Suppressor macrophage treated with lipopolysaccharide for 1 hour (primary cell): ENCODE results near the gene EZH1.
"Not testable (repeated sequence)": the region's sequence is repeated elsewhere in the genome, so short reads cannot be mapped to it uniquely, and the experiment has no call there.

ENCODE experiments used
- DNase-seq, 3 donors: peaks; one replicate each; pipeline ENCODE4 v3.0.0-alpha.2; 2020 to 2022

Gene EZH1

DNA sequence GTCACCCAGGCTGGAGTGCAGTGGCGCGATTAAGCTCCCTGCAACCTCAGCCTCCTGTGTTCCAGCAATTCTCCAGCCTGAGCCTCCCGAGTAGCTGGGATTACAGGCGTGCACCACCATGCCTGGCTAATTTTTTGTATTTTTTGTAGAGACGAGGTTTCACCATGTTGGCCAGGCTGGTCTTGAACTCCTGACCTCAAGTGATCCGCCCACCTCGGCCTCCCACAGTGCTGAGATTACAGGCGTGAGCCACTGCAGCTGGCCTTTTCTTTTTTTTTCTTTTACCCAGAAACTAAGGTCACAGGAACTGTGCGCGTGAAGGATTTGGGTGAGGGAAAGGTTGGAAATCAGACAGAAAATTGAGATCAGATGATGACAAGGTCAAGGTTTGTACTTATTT is 25.1 kb upstream of the EZH1 start:
- not testable (repeated sequence) for DNase-seq

DNA sequence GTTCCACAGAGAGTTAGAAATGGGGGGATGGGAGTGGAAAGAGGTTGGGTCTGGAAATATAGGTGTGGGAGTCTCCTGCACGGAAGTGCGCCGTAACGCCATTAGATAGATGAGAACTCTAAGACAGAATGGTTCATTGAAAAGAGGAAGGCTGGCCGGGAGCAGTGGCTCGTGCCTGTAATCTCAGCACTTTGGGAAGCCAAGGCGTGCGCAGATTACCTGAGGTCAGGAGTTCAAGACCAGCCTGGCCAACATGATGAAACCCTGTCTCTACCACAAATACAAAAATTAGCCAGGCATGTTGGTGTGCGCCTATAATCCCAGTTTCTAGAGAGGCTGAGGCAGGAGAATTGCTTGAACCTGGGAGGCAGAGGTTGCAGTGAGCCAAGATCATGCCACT is 23.2 kb upstream of the EZH1 start:
- not testable (repeated sequence) for DNase-seq

DNA sequence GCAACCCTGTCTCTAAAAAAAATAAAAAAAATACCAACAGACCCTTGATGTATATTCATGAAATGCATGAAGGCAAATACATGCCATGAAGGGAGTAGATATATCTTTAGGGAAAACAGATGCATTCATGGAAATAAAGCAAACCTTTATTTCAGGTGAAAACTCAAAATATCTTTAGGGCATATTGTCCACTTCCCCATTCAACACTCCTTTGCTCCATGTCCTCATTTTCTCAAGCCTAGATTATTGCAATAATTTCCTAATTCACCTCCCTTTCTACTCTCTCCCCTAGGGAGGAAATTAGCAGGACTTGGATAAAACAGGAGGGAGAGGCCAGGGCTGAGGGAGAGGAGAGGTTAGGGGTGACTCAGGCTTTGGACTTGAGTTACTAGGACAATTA is 22.7 kb upstream of the EZH1 start:
- no peak for DNase-seq

DNA sequence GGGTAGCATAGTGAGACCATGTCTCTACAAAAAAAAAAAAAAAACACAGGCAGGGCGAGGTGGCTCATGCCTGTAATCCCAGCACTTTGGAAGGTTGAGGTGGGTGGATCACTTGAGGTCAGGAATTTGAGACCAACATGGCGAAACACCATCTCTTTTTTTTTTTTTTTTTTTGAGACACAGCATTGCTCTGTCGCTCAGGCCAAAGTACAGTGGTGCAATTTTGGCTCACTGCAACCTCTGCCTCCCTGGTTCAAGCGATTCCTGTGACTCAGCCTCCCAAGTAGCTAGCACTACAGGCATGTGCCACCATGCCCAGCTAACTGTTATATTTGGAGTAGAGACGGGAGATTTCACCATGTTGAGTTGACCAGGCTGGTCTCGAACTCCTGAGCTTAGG is 21.3 kb upstream of the EZH1 start:
- DNase-seq, result no peak

DNA sequence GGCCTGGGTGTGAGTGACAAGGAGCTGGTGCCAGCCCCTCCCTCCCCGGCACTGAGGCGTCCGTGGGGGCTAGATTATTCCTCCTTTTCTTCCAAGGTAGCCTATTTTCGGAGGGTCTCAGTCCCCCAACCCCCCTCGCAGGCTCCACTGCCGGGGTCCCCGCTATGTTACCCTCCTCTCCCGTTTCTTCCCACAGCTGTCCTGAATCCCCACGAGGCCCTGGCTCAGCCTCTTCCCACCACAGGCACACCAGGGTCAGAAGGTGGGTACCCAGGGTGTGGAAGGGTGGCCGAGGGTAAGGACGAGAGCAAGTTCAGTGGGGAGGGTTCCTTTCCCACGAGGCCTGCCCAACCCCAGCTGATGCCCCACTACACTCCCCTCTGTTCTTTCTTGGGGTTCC is 16.8 kb upstream of the EZH1 start:
- no peak for DNase-seq

DNA sequence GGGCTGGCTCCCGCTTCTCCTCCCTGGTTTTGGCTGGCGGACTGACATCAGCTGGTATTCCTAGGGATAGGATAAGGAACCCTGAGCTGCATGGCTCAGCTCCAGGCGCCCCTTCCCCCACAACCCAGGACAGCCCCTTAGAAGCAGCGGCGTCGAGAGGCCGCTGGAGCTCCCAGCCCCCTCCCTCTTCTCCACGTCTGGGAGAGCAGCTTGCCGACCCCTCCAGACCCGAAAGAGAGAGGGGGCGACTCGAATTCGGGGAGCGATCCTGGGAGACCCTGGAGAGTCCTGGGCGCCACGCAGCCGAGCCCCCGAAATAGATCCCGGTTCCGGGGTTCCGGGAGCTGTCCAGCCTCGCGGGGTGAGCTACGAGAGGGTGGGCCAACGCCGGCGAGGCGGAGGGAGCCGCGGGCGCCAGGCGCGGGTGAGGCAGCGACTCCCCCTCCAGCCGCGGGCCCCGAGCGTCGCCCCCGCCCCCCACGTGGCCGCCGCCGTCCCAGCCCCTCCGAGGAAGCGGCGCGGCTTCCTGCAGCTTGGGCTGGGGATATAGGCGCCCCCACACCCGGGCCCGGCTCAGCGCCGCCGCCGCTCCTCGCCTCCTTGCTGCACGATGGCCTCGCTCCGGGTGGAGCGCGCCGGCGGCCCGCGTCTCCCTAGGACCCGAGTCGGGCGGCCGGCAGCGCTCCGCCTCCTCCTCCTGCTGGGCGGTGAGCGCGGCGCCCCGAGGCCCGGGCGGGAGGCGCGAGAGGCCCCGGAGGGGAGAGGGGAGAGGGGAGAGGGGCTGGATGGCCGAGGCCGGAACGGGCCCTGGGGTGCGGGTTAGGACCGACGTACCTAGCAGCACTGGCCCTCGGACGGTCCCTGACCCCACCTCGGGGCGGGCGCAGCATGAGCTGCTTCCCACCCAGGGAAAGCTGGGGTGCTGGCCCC is 16.1 kb upstream of the EZH1 start, which contains the start of gene RAMP2:
Gene RAMP2 (plus strand): TSS at position 576 of the 930 bp plus-strand sequence. CDS start 35 bp downstream, at position 611.
- DNase-seq, result peak in 2 of 3 donors; percentile 32 to 71

DNA sequence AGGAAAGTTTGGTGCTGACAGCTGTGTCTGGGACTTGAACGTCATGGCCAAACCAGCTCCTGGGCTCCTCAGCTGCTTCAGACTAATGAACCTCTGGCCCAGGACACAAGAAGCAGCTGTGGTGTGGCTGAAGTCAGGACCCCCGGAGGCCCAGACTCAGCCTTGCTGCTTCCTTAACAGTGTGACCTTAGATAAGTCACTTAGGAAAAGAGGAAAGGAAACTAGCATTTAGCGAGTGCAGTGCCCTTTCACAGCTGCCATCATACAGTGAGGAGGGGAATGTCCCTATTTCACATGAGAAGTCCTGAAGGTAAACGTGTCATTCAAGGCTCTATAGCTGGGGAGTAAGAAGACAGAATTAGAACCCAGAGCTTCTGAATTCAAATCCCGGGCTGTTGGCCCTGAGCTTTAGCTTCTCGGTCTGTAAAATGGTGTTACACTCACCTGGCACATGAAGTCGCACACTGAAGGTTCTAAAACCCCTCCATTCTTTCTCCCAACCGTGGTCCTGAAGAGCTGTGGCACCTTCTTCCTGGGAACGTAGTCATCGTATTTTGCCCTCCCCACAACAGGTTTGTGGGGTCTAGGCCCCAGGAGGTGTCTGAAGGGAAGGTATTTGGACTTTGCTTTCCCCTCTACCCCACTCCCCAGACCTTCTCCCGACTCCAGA is 15.3 kb upstream of the EZH1 start:
- DNase-seq, result peak; percentile 78 to 88 (median 86)

DNA sequence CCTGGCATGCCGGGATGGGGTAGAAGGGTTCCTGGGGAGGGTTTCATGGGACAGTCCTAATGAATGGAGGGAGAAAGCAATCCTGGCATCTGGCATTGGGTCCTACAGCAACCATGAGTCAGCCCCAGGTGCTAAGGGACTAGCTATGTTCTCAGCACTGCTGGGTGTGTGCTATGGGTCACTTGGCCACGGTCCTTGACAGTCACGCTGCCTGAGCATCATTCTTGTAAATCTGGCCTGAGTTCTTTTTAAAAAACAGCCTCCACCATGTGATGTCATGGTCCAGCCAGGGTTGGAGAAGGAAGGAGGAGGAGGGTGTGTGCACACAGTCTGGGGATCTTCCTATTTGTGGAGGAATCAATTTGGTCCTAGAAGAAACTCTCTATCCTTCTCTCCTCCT is 9.9 kb upstream of the EZH1 start:
- no peak for DNase-seq

DNA sequence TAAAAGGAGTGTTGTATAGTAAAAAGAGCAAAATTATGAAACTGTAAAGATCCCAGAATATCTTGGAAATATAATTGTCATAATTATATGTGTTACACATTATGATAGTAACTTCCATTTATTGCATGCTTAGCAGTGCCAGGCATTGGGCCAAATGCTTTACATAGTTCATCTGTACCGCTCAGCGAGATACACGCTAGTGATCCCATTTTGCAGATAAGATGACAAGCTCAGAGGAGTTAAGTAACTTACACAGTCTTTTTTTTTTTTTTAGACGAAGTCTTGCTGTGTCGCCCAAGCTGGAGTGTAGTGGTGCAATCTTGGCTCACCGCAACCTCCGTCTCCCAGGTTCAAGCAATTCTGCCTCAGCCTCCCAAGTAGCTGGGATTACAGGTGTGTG is 6.8 kb upstream of the EZH1 start:
- DNase-seq, result no peak

DNA sequence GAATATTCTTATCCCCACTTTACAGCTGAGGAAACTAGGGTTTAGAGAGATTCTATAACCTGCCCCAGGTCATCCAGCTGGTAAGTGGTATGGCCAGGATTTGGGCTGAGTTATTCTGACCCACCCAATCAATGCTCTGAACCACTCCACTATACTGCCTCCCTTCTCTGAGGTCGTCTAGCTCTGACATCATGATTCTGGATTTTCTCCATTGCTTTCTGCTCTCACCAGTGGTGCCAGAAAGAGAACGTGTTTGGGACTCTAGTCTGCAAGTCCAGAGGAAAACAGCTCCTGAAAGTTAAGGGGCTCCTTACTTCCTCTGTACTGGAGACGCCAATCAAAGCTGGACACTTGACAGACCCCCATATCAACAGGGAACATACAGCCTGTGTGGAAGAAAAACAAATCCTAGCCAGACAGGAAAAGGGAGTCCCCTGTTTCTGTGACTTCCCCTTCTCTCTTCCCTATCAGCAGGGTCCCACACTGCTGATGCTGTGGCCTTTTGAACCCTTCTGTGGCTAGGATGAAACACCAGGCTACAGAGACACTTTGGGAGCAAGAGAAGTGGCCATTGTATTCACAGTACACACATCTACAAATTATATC is 6.0 kb upstream of the EZH1 start:
- peak; percentile 45 to 64 (median 50) for DNase-seq

DNA sequence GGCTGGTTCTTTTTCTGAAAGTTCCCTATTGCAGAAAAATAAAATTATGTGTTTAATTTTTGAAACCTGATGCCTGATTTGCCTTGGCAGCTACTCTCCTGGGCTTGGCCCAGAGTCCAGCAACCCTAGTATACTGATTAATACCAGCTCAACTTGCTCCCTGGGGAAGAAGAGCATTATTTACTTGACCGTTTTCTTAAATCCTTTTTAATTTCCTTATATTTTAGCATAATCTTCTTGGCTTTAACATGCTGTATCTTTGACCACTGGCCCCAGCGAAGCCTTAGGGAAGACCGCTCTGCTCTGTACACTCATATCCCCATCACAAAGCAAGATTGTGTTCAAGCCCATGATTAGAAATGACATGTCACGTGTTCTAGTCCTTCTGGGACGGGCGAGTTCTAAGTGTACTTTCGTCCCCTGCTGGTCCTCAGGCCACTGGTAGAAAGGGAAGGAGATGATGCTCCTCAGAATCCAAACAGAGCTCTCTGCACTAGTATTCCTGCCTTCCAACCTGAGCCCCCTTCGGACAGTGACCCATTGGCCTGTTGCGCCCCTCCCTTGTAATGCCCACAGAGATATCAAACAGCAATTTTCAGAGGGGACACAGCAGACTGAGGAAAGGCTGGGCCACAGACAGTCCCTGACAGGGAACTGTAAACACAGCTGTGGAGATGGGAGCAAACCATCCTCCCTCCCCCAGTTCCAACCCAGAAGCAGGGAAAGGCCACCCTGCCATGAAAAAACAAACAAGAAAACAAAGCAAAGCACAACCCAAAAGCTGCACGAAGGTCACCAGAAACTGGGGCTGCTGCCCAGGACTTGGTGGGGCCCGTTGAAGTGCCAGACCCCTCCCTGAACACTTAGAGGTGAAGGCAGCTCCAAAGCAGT is 4.3 kb upstream of the EZH1 start:
- no peak for DNase-seq

DNA sequence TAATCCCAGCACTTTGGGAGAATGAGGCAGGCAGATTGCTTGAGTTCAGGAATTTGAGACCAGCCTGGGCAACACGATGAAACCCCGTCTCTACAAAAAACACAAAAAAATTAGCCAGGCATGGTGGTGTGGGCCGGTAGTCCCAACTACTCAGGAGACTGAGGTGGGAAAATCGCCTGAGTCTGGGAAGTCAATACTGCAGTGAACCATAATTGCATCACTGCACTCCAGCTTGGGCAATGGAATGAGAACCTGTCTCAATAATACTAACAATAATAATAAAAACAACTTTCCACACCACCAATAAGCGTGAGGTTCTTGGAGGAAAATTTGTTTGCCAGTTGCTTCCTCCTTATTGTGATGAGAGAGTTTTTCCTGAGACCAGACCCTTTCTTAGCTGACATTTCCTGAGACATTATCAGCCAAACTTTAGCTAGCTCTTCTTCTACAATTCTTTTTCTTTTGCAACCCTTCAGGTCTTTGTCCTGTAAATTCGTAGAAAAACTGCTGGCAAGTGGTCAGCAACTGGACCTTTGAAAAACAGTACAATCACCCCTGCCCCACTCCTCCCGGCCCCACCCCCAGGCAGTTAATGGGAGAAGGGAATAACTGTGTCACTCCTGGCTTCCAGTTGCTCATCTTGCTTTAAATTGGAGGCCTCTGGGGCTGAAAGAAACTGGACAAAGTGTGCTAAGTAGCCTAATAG is 3.5 kb upstream of the EZH1 start:
- no peak for DNase-seq

DNA sequence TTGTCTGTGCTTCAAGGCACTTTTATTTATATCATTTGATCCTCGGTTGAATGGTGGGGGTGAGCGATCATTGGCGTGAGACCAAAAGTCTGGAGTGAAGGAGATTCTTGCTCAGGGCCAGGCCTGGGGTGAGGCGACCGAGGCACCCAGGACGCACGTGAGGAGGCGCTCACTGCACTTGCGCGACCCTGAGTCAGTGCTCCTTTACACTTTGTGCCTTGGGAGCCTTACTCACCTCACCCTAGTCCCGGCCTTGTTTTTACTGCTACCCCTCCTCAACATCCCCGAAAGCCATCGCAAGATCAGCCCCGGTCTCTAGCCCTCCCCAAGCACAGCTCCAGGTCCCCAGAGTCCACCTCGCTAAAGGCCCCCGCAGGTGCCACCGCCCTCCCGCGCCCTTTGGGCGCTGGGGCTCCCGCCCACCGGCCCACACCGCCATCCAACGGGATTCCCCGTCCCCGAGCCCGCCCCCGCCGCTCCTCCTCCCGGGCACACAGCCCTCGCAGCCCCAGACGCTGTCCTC is 496 bp downstream of the EZH1 start:
- DNase-seq, result peak; percentile 74 to 86 (median 74)

DNA sequence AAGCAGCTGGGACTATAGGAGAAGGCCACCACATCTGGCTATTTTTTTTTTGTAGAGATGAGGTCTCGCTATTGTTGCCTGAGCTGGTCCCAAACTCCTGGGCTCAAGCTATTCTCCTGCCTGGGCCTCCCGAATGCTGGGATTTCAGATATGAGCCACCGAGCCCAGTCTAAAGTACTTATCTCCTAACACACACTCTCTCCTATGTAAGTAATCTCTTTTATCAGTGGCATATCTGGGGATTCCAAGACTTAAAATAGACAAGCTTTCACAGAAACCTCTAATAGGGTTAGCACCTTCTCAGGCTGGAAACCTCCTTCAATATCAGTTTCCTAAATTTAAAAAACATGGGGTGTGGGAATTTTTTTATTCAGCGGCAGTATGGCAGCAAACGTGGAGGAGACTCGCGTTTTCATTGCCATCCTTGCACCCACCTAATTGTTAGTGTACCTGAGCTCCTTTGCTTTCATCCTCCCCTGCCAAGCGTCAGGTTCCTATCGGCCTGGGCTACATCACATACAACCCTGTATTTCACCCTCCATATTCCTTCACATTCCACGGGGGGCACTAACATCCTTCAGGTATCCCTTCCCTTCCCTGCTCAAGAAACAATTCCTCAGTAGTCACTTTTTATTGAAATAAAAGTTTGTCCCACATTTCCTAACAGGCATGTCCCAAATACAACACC is 1.1 kb downstream of the EZH1 start:
- DNase-seq, result no peak

DNA sequence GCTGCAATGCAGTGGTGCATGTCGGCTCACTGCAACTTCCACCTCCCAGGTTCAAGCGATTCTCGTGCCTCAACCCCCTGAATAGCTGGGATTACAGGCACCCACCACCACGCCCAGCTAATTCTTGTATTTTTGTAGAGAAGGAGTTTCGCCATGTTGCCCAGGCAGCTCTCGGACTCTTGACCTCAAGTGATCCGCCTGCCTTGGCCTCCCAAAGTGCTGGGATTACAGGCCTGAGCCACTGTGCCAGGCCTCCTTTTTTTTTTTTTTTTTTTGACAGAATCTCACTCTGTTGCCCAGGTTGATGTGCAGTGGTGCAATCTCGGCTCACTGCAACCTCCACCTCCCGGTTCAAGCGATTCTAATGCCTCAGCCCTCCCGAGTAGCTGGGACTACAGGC is 1.9 kb downstream of the EZH1 start:
- not testable (repeated sequence) for DNase-seq

DNA sequence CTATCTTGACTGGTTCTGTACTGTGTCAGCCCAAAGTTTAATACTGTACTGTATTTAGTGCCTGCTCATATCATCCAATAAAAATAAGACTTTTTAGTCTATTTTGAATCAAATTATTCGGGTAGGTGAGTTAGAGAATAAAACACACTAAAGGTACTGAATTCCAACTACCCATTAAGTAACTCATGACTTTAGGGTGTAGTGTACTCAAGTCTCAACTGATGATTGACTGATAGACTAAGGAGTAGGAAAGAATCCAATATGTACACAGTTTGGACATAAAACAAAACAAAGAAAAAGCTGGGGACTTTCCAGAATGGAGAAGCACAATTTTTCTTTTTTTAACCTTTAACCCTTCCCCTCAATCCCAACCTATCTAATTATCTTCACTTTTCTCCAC is 4.1 kb downstream of the EZH1 start:
- DNase-seq, result no peak

DNA sequence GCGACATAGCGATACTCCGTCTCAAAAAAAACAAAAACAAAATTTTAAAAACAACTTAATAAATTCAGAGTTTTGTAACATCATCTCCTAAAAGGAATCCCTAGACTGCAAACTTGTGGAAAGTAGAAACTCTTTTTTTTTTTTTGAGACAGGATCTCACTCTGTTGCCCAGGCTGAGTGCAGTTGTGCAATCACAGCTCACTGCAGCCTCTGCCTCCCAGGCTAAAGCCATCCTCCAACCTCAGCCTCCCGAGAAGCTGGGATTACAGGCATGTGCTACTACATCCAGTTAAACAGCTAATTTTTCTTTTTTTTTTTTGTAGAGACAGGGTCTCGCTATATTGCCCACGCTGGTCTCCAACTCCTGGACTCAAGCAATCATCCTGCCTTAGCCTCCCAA is 19.7 kb downstream of the EZH1 start:
- no peak for DNase-seq

DNA sequence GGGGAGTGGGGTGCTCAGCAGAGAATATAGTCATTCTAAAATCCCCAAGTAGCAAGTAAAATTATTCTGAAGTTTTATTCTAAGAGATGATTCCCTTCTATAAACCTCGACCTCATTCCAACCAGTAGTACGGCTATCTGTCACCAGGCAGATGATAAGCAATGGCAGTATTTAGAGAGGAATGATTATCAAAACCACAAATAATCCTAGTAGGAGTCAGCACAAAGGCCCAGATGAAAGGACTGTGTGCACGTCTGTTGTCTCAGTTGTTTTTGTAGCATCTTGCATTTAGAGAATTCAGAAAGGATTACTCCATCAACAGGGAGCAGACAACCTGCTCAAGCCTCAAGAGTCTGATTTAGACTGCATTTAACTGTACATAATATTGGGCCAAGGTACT is 21.2 kb downstream of the EZH1 start:
- no peak for DNase-seq

DNA sequence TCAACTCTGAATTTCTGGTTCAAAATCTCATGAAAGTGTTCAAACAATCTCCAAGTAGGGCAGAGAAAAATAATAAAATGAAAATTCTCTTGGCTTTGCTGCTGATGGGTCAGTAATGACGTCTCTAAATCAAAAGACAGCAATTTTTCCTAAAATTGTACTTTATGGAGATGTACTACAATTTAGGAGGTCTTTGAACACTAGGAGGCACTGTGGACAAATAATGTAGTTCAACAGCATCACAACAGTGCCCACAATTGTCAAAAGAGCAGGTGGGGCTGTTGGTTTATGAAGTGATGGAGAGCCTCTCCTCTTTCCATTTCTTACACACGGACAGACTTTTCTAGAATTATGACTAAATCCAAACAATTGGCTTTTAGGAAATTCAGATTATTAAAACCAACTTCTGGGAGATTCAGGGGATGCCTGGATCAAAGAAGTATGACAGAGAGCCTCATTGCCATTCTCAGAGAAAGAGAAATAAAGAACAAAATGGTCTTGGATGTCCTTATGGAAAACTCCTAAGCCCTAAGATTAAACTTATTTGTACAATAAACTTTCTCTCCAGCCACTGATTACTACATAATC is 23.8 kb downstream of the EZH1 start:
- DNase-seq, result peak; percentile 82 to 92 (median 87)

DNA sequence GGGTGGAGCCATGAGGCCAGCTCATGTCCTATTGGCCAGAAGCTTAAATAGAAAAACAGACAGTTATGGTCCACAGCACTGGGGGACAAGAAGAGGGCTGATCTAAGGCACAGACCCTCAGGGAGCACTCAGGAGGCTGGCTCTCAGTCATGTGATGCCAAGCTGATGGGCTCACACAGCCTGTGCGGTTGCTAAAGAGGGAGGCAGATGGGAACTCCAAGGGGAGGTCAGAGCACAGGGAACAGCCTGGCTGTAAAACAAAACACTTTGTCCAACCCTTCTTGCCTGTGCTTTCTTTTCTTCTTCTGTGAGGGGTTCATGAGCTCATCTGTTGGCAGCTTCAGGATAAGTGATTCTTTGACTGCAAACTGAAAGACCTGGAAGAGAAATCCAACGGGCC is 35.3 kb downstream of the EZH1 start:
- no peak for DNase-seq

DNA sequence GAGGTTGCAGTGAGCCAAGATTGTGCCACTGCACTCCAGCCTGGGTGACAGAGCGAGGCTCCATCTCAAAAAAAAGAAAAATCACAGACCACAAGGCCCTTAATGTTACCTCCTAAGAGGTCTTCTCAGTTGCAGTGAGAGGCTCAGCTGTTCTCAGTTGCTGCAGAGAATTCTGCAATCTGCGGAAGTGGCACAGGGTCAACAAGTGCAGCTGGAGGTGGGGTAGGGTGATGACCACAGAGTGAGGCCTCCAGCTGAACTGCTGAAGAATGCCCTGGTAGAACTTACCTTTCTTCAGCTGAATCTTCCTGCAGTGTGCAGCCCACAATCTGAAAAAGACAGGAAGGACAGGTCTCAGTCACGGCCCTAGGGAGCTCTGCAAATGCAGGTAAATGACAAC is 36.3 kb downstream of the EZH1 start:
- no peak for DNase-seq
